HG03175 (cell line): ENCODE measurements around the gene CLIP2.
"Not testable (repeated sequence)": the region's sequence is repeated elsewhere in the genome, so short reads cannot be mapped to it uniquely, and the experiment has no call there.

Source experiments
- ATAC-seq: cut with Tn5 transposase; IDR thresholded peaks from one replicate; pipeline ENCODE4 v1.9.1; 2021; ENCODE audit warnings: mild to moderate bottlenecking, moderate library complexity; ENCODE audit not compliant: unreplicated experiment

The CLIP2 gene

GRCh38 chr7:74294191-74294998 is 5.2 kb downstream of the CLIP2 start:
- ATAC-seq = no peak

GRCh38 chr7:74297516-74298233 is 8.5 kb downstream of the CLIP2 start:
- ATAC-seq = no peak

GRCh38 chr7:74299401-74299800 is 10.2 kb downstream of the CLIP2 start:
- ATAC-seq = no peak

- no peak for ATAC-seq
Measured at GRCh38 chr7:74300926-74301325, 11.7 kb downstream of the CLIP2 start.

- no peak for ATAC-seq
Measured at GRCh38 chr7:74302745-74303221, 13.6 kb downstream of the CLIP2 start.

- no peak for ATAC-seq
Measured at GRCh38 chr7:74304550-74304949, 15.3 kb downstream of the CLIP2 start.

- ATAC-seq = no peak
Measured at GRCh38 chr7:74306004-74306729, 17.0 kb downstream of the CLIP2 start.

- no peak for ATAC-seq
Measured at GRCh38 chr7:74306730-74307469, 17.7 kb downstream of the CLIP2 start.

- no peak for ATAC-seq
Measured at GRCh38 chr7:74307738-74308505, 18.7 kb downstream of the CLIP2 start.

GRCh38 chr7:74309181-74309580 is 20.0 kb downstream of the CLIP2 start:
- ATAC-seq = no peak

GRCh38 chr7:74311305-74311744 is 22.1 kb downstream of the CLIP2 start:
- ATAC-seq = no peak

- no peak for ATAC-seq
Measured at GRCh38 chr7:74312418-74313028, 23.3 kb downstream of the CLIP2 start.

- not testable (repeated sequence) for ATAC-seq
Measured at GRCh38 chr7:74315891-74316290, 26.7 kb downstream of the CLIP2 start.

- ATAC-seq = no peak
Measured at GRCh38 chr7:74317146-74317782, 28.1 kb downstream of the CLIP2 start.

- ATAC-seq = no peak
Measured at GRCh38 chr7:74318043-74318442, 28.8 kb downstream of the CLIP2 start.

GRCh38 chr7:74320645-74321221 is 31.5 kb downstream of the CLIP2 start:
- ATAC-seq = no peak

- ATAC-seq = not testable (repeated sequence)
Measured at GRCh38 chr7:74322892-74323291, 33.7 kb downstream of the CLIP2 start.

GRCh38 chr7:74324531-74325209 is 35.5 kb downstream of the CLIP2 start:
- no peak for ATAC-seq
